Jurkat, Clone E6-1 (cell line): ENCODE results near the gene LMAN2L.
A peak's percentile ranks its signal among the peaks of the same experiment; 100 is the strongest.

ENCODE experiments used
- DNase-seq: peaks from one replicate; pipeline ENCODE4 v3.0.0-alpha.2; 2011; ENCODE audit warnings: low read depth, low spot score
- H3K4me3 ChIP-seq: 2 replicates; pipeline ENCODE4 v1.5.1; 2011; ENCODE audit warnings: mild to moderate bottlenecking, low read length, control low read depth, moderate library complexity

Gene LMAN2L

GRCh38 chr2:96762529-96763311, 22.9 kb upstream of the LMAN2L start:
- DNase-seq: no peak
- no peak overlapping the region for H3K4me3 ChIP-seq

- no peak for DNase-seq
Measured at GRCh38 chr2:96760986-96761832, 21.3 kb upstream of the LMAN2L start.

GRCh38 chr2:96760036-96760985, 20.4 kb upstream of the LMAN2L start, which contains the start of gene CNNM4:
TSS of gene CNNM4 (plus strand) at chr2:96760902. CDS start at chr2:96761000, 98 bp downstream.
- DNase-seq: peak; percentile 83

More at GRCh38 chr2:96760986-96761832, 21.3 kb upstream of the LMAN2L start:
- H3K4me3 ChIP-seq: peak overlapping the region; percentile 50

GRCh38 chr2:96759548-96759947, 19.7 kb upstream of the LMAN2L start:
- H3K4me3 ChIP-seq: no peak overlapping the region

More at GRCh38 chr2:96760036-96760985, 20.4 kb upstream of the LMAN2L start, which contains the start of gene CNNM4:
- H3K4me3 ChIP-seq: peak within 1 kb of the TSS; percentile 55

GRCh38 chr2:96758987-96759386, 19.1 kb upstream of the LMAN2L start:
- no peak for DNase-seq
- H3K4me3 ChIP-seq: no peak overlapping the region

More at GRCh38 chr2:96759548-96759947, 19.7 kb upstream of the LMAN2L start:
- no peak for DNase-seq

GRCh38 chr2:96757477-96757860, 17.6 kb upstream of the LMAN2L start:
- H3K4me3 ChIP-seq: no peak overlapping the region
- no peak for DNase-seq

- no peak overlapping the region for H3K4me3 ChIP-seq
- DNase-seq: no peak
Measured at GRCh38 chr2:96756788-96757476, 17.1 kb upstream of the LMAN2L start.

- no peak for DNase-seq
Measured at GRCh38 chr2:96754317-96754716, 14.5 kb upstream of the LMAN2L start.

GRCh38 chr2:96753661-96754282, 13.9 kb upstream of the LMAN2L start:
- DNase-seq: no peak
- H3K4me3 ChIP-seq: no peak overlapping the region

More at GRCh38 chr2:96754317-96754716, 14.5 kb upstream of the LMAN2L start:
- H3K4me3 ChIP-seq: no peak overlapping the region

GRCh38 chr2:96751800-96752199, 11.9 kb upstream of the LMAN2L start:
- no peak overlapping the region for H3K4me3 ChIP-seq
- DNase-seq: no peak

- H3K4me3 ChIP-seq: no peak overlapping the region
- no peak for DNase-seq
Measured at GRCh38 chr2:96747061-96747617, 7.3 kb upstream of the LMAN2L start.

GRCh38 chr2:96739076-96739632, 710 bp downstream of the LMAN2L start:
- H3K4me3 ChIP-seq: peak overlapping the region; percentile 85
- no peak for DNase-seq

- DNase-seq: no peak
- no peak overlapping the region for H3K4me3 ChIP-seq
Measured at GRCh38 chr2:96737831-96738230, 2.0 kb downstream of the LMAN2L start.

- H3K4me3 ChIP-seq: no peak overlapping the region
- DNase-seq: no peak
Measured at GRCh38 chr2:96737251-96737650, 2.6 kb downstream of the LMAN2L start.

- DNase-seq: no peak
- no peak overlapping the region for H3K4me3 ChIP-seq
Measured at GRCh38 chr2:96734880-96735583, 4.8 kb downstream of the LMAN2L start.

- no peak overlapping the region for H3K4me3 ChIP-seq
- no peak for DNase-seq
Measured at GRCh38 chr2:96733931-96734330, 5.9 kb downstream of the LMAN2L start.

- H3K4me3 ChIP-seq: no peak overlapping the region
- DNase-seq: no peak
Measured at GRCh38 chr2:96730212-96730611, 9.7 kb downstream of the LMAN2L start.
